ENCODE measurements around the gene OGDHL.

GRCh38 chr10:49745756-49746155 is 16.4 kb downstream of the OGDHL start:
- TF ChIP-seq CTCF (IDR thresholded peaks at IDR 0.05; ENCODE audit: insufficient read depth, low read length) (no peak), POLR2AphosphoS5 (IDR thresholded peaks at IDR 0.05; ENCODE audit: low read depth) (no peak), SPI1 (IDR thresholded peaks at IDR 0.05; ENCODE audit: borderline replicate concordance, low read depth) (no peak), GABPA (IDR thresholded peaks at IDR 0.05; ENCODE audit: low read depth) (no peak), REST (IDR thresholded peaks at IDR 0.05; ENCODE audit: insufficient replicate concordance, low read depth) (no peak)
